Measurements from ENCODE around the gene TAL1.

GRCh38 chr1:47233186-47233585 lies 1.2 kb upstream of the TAL1 start:
- TF ChIP-seq EZH2 (optimal IDR thresholded peaks at IDR 0.05; ENCODE audit: low read depth, low read length) (no peak), CTCF (IDR thresholded peaks at IDR 0.05; ENCODE audit: low read length) (no peak), EZH2phosphoT487 (IDR thresholded peaks at IDR 0.05; ENCODE audit: low read length) (no peak)

Measured in MM.1S (cell line).